ENCODE results near the gene PROS1. TPM values are rescaled to one million over a fixed set of nuclear protein-coding genes. Genes with fewer than 3 reads are reported as not detected.

PROS1 gene
- total and polyA plus RNA-seq, 9 of the 15 experiments (the other 6 are each of a cell fraction or from before 2014, with no cell fraction given): 5.5 to 50.5 (median 22.7) TPM

DNA sequence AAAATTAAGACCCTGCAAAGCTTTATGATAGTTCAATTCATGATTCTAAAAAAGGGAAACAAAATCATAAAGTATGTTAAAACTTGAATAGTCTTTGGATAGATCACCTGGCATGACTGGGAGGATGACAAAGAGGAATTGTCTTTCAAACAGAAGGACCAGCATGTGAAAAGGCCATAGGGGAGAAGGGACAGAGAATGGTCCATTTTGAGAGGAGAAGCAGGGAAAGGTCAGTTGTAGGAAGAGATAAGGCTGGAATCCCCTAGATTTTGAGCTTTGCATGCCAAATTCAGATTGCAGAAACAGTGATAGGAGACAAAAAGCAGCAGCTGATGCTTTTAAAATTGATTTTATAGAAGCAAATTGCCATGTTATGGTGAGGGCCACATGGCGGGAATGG lies 12.7 kb downstream of the PROS1 start (continued):
- no peak for TF ChIP-seq CBX2 (IDR thresholded peaks at IDR 0.05; ENCODE audit: insufficient read depth, low read length, poor library complexity, severe bottlenecking)
- TF ChIP-seq NFE2L1 (tag; IDR thresholded peaks at IDR 0.05; ENCODE audit: borderline replicate concordance, low read depth): no peak
- TF ChIP-seq KDM1A (IDR thresholded peaks at IDR 0.05): no peak
- TF ChIP-seq, protein P1, sequence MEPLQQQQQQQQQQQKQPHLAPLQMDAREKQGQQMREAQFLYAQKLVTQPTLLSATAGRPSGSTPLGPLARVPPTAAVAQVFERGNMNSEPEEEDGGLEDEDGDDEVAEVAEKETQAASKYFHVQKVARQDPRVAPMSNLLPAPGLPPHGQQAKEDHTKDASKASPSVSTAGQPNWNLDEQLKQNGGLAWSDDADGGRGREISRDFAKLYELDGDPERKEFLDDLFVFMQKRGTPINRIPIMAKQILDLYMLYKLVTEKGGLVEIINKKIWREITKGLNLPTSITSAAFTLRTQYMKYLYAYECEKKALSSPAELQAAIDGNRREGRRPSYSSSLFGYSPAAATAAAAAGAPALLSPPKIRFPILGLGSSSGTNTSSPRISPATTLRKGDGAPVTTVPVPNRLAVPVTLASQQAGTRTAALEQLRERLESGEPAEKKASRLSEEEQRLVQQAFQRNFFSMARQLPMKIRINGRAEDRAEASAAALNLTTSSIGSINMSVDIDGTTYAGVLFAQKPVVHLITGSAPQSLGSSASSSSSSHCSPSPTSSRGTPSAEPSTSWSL (CRISPR knock-in tag; IDR thresholded peaks at IDR 0.05; ENCODE audit: borderline replicate concordance): no peak
- TF ChIP-seq GATAD2B (IDR thresholded peaks at IDR 0.05; ENCODE audit: borderline replicate concordance): no peak
- no peak for TF ChIP-seq ZNF668 (CRISPR knock-in tag; IDR thresholded peaks at IDR 0.05)
- TF ChIP-seq YBX1 (IDR thresholded peaks at IDR 0.05): no peak
- TF ChIP-seq, protein P2, sequence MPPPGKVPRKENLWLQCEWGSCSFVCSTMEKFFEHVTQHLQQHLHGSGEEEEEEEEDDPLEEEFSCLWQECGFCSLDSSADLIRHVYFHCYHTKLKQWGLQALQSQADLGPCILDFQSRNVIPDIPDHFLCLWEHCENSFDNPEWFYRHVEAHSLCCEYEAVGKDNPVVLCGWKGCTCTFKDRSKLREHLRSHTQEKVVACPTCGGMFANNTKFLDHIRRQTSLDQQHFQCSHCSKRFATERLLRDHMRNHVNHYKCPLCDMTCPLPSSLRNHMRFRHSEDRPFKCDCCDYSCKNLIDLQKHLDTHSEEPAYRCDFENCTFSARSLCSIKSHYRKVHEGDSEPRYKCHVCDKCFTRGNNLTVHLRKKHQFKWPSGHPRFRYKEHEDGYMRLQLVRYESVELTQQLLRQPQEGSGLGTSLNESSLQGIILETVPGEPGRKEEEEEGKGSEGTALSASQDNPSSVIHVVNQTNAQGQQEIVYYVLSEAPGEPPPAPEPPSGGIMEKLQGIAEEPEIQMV (tag; conservative IDR thresholded peaks at IDR 0.05; ENCODE audit: low read depth): no peak
- TF ChIP-seq ZNF263 (CRISPR knock-in tag; IDR thresholded peaks at IDR 0.05; ENCODE audit: borderline replicate concordance): no peak
- TF ChIP-seq, protein P3, sequence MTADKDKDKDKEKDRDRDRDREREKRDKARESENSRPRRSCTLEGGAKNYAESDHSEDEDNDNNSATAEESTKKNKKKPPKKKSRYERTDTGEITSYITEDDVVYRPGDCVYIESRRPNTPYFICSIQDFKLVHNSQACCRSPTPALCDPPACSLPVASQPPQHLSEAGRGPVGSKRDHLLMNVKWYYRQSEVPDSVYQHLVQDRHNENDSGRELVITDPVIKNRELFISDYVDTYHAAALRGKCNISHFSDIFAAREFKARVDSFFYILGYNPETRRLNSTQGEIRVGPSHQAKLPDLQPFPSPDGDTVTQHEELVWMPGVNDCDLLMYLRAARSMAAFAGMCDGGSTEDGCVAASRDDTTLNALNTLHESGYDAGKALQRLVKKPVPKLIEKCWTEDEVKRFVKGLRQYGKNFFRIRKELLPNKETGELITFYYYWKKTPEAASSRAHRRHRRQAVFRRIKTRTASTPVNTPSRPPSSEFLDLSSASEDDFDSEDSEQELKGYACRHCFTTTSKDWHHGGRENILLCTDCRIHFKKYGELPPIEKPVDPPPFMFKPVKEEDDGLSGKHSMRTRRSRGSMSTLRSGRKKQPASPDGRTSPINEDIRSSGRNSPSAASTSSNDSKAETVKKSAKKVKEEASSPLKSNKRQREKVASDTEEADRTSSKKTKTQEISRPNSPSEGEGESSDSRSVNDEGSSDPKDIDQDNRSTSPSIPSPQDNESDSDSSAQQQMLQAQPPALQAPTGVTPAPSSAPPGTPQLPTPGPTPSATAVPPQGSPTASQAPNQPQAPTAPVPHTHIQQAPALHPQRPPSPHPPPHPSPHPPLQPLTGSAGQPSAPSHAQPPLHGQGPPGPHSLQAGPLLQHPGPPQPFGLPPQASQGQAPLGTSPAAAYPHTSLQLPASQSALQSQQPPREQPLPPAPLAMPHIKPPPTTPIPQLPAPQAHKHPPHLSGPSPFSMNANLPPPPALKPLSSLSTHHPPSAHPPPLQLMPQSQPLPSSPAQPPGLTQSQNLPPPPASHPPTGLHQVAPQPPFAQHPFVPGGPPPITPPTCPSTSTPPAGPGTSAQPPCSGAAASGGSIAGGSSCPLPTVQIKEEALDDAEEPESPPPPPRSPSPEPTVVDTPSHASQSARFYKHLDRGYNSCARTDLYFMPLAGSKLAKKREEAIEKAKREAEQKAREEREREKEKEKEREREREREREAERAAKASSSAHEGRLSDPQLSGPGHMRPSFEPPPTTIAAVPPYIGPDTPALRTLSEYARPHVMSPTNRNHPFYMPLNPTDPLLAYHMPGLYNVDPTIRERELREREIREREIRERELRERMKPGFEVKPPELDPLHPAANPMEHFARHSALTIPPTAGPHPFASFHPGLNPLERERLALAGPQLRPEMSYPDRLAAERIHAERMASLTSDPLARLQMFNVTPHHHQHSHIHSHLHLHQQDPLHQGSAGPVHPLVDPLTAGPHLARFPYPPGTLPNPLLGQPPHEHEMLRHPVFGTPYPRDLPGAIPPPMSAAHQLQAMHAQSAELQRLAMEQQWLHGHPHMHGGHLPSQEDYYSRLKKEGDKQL (CRISPR knock-in tag; IDR thresholded peaks at IDR 0.05; ENCODE audit: borderline replicate concordance): no peak
- no peak for TF ChIP-seq SRSF3 (IDR thresholded peaks at IDR 0.05; ENCODE audit: insufficient read depth, low read length)
- no peak for TF ChIP-seq ZNF77 (CRISPR knock-in tag; IDR thresholded peaks at IDR 0.05)

All from K562 (cell line).